ENCODE data around the gene MVP.

Gene MVP

GRCh38 chr16:29809031-29809747 lies 11.1 kb upstream of the MVP start:
- H3K4me3 ChIP-seq (ENCODE audit: low read depth, low read length): peak overlapping the region; percentile 91
- DNase-seq (ENCODE audit: low read depth): no peak
- no peak for TF ChIP-seq CTCF (IDR thresholded peaks at IDR 0.05; ENCODE audit: control insufficient read depth, extremely low read depth, insufficient read depth)

GRCh38 chr16:29809850-29810698 lies 10.2 kb upstream of the MVP start:
- DNase-seq (ENCODE audit: low read depth): no peak
- TF ChIP-seq CTCF (IDR thresholded peaks at IDR 0.05; ENCODE audit: control insufficient read depth, extremely low read depth, insufficient read depth): no peak
- H3K4me3 ChIP-seq (ENCODE audit: low read depth, low read length): peak overlapping the region; percentile 4; the same call in 1 of the 2 replicates

GRCh38 chr16:29810699-29811169 lies 9.5 kb upstream of the MVP start:
- DNase-seq (ENCODE audit: low read depth): no peak
- TF ChIP-seq CTCF (IDR thresholded peaks at IDR 0.05; ENCODE audit: control insufficient read depth, extremely low read depth, insufficient read depth): no peak
- H3K4me3 ChIP-seq (ENCODE audit: low read depth, low read length): peak overlapping the region; percentile 57

- H3K4me3 ChIP-seq (ENCODE audit: low read depth, low read length): peak overlapping the region; percentile 57
- TF ChIP-seq CTCF (IDR thresholded peaks at IDR 0.05; ENCODE audit: control insufficient read depth, extremely low read depth, insufficient read depth): no peak
- DNase-seq (ENCODE audit: low read depth): peak; percentile 86
Measured at GRCh38 chr16:29811170-29811895, 8.9 kb upstream of the MVP start.

- TF ChIP-seq CTCF (IDR thresholded peaks at IDR 0.05; ENCODE audit: control insufficient read depth, extremely low read depth, insufficient read depth): no peak
- H3K4me3 ChIP-seq (ENCODE audit: low read depth, low read length): peak within 1 kb of the TSS; percentile 57
- no peak for DNase-seq (ENCODE audit: low read depth)
Measured at GRCh38 chr16:29811896-29812665, 8.2 kb upstream of the MVP start, which contains the start of gene PRRT2. TSS of gene PRRT2 (plus strand) at chr16:29812193. CDS start at chr16:29813055, 862 bp downstream.
